KG1 (cell line): ENCODE data around the gene NCAPD3.

Experiments used
- DNase-seq: peaks from one replicate; lab custom pipeline; 2025; lab: John Stamatoyannopoulos, UW

NCAPD3 gene

GRCh38 chr11:134252346-134253187 is 28.8 kb upstream of the NCAPD3 start:
- no peak for DNase-seq

GRCh38 chr11:134250675-134251074 is 26.9 kb upstream of the NCAPD3 start:
- DNase-seq = no peak

GRCh38 chr11:134250246-134250645 is 26.5 kb upstream of the NCAPD3 start:
- DNase-seq = no peak

- DNase-seq = no peak
Observed at GRCh38 chr11:134248910-134249480, 25.2 kb upstream of the NCAPD3 start.

GRCh38 chr11:134246678-134247077 is 22.9 kb upstream of the NCAPD3 start:
- DNase-seq = no peak

- DNase-seq = no peak
Observed at GRCh38 chr11:134246100-134246499, 22.3 kb upstream of the NCAPD3 start.

GRCh38 chr11:134245434-134245833 is 21.7 kb upstream of the NCAPD3 start:
- no peak for DNase-seq

- no peak for DNase-seq
Observed at GRCh38 chr11:134244593-134244992, 20.8 kb upstream of the NCAPD3 start.

GRCh38 chr11:134243913-134244312 is 20.1 kb upstream of the NCAPD3 start:
- DNase-seq = no peak

GRCh38 chr11:134242376-134242775 is 18.6 kb upstream of the NCAPD3 start:
- no peak for DNase-seq

GRCh38 chr11:134240592-134240991 is 16.8 kb upstream of the NCAPD3 start:
- DNase-seq = no peak

GRCh38 chr11:134238956-134239355 is 15.2 kb upstream of the NCAPD3 start:
- no peak for DNase-seq

GRCh38 chr11:134237557-134237922 is 13.8 kb upstream of the NCAPD3 start:
- DNase-seq = no peak

GRCh38 chr11:134236834-134237556 is 13.2 kb upstream of the NCAPD3 start:
- DNase-seq = no peak

GRCh38 chr11:134235399-134235798 is 11.6 kb upstream of the NCAPD3 start:
- DNase-seq = no peak

- no peak for DNase-seq
Observed at GRCh38 chr11:134233729-134234179, 10.0 kb upstream of the NCAPD3 start.

- DNase-seq = peak; percentile 33
Observed at GRCh38 chr11:134231958-134232659, 8.3 kb upstream of the NCAPD3 start.

GRCh38 chr11:134230339-134230738 is 6.6 kb upstream of the NCAPD3 start:
- no peak for DNase-seq

GRCh38 chr11:134229126-134229790 is 5.5 kb upstream of the NCAPD3 start:
- DNase-seq = no peak

- DNase-seq = no peak
Observed at GRCh38 chr11:134228625-134229024, 4.9 kb upstream of the NCAPD3 start.

GRCh38 chr11:134226806-134227325 is 3.1 kb upstream of the NCAPD3 start:
- DNase-seq = no peak
